GM21737 (cell line): ENCODE results near the gene GRIP1.

ENCODE experiments used
- ATAC-seq: cut with Tn5 transposase; IDR thresholded peaks from one replicate; pipeline ENCODE4 v1.9.1; 2021; ENCODE audit warnings: mild to moderate bottlenecking, moderate library complexity; ENCODE audit not compliant: unreplicated experiment

The GRIP1 gene

DNA sequence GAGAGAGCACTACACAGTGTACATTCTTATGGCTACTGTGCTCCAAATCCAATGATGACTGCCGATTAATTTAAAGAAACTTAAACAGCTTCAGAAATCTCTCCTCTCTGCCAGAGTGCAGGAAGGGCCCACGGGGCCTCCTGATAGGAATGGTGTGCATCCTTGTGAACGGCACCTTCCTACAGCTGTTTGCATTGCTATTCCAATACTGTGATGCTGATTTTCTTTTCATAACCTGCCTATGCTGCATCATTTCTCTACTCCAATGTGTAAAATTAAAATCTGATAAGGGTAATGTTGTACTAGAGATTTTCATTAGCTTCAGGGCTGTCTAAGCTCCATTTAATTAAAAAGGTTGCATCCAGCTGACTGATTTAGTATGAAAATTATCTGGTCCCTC, 217.5 kb downstream of the GRIP1 start:
- ATAC-seq = no peak

DNA sequence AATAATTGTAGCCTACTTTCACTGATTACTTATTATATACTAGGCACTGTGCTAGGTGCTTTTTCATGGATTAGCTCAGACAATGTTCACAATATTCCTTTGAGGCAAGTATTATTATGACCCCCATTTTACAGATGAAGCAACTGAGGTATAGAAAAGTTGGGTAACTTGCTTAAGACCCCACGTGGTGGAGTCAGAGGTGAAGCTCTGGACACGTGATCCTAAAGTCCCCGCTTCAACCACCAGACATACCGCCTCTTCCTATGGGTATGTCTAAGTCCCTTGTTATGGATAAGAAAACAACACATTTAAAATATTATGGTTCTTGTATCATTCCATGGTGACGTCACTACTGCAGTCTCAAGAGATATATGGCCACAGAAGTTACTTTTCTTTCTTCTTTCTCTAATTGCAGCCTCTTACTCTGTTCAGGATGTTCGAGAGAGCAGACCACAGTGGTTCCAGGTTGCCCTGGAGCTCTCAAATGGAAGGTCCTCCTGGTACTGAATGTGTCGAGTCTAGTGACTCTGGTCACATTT, 218.9 kb downstream of the GRIP1 start:
- no peak for ATAC-seq

DNA sequence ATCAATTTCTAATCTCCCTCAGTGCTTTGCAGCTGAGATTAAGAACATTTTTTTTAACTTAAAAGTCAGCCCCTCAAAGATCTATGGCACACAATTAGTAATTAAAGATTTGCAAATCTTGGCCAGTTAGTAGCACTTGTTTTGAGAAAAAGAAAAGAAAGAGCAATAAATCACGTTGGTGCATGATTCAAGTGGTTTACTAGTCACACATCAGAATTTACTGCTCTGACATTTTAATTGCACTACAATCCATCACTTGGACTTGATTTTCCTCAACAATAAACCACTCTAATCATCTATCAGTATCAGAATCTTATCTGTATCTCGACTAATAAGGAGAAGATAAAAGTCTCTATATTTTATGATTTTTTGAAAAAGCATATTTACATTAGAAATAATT, 222.3 kb downstream of the GRIP1 start:
- ATAC-seq = no peak

DNA sequence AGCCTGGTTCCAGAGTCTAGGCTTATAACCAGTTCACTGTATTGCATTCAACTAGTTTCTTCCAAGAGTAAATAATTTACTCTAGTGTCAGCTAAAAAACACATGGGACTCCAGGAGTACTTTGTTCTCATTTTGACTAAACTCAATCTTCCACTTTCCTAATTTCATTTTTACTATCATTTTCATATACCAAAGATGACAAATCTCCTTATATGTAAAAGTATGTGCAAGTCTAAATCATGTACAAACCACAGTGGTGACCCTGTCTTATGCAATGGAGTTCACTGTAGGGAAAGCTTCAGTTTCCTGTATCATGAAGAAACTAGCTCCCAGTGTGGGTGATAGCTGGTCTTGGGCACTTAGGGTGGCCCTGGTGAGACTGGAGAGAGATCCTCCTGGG, 225.0 kb downstream of the GRIP1 start:
- ATAC-seq = peak; percentile 94

DNA sequence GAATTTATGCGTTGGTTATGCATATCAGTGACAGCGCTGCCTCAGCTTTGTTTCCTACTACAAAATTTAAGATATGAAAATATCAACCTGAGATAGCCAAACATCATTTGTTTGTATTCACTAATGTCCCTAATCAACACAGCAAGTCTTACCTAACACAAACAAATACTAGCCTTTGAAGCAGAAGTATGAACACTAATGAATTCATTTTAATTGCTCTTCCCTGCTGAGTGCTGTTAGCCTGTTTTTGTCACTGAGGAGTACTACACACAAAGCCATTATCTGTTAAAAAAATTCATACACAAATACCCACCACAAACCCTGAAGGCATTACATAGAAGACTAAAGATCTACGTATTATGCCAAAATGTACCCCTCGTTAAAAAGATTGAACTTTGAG, 225.8 kb downstream of the GRIP1 start:
- no peak for ATAC-seq

DNA sequence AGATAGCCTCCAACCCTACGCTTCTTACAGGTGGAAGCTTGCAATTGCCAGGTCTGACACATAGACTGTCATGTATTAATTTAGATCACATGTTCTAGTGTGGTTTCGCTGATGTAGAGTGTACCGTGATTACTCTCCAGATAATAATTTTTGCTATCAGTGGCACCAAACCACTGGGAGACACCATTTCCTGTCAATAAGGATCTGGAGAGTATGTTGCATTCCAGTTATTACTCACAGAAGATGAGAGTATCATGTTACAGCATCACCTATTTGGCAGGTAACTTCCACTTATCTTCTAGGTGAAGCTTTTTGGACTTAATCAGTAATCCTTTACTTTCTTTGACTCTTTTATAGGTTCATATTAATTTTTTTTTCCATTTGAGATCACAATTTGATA, 229.3 kb downstream of the GRIP1 start:
- ATAC-seq = no peak

DNA sequence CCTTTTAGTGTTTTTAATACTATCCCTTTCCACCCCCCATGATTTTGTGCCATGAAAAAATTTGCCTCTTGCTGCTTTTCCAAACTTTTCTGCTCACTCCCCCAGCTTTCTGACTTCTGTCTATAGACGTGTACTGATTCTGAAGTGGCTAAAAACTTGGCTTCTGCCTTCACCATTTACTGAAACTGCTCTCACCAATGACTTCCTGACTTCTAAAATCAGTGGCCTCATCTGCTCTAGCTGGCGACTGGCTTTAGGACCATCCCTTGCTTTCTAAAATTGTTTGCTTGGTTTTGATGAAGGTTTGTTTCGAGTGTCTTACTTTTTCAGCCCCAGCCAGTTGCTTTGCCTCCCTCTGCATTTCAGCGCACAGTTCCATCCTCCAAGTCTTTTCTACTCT, 231.2 kb downstream of the GRIP1 start:
- ATAC-seq = no peak

DNA sequence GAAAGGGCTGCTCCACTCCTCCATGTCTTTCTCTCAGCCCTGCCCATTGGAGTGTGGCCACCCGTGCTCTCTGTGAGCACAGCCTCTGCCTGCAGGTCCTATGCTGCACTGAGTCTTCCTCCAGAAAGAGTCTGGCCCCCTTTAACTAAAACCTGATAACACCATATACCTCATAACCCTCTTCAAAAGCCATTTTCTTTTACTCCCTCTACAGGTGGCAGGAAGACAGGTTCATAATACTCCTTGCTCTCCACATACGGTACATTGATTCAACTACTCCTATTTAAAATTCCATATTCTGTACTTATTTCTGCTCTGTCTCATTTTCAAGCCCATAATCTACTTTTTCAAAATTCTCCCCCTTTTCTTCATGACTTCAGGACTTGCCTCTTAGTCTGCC, 232.6 kb downstream of the GRIP1 start:
- ATAC-seq = no peak

DNA sequence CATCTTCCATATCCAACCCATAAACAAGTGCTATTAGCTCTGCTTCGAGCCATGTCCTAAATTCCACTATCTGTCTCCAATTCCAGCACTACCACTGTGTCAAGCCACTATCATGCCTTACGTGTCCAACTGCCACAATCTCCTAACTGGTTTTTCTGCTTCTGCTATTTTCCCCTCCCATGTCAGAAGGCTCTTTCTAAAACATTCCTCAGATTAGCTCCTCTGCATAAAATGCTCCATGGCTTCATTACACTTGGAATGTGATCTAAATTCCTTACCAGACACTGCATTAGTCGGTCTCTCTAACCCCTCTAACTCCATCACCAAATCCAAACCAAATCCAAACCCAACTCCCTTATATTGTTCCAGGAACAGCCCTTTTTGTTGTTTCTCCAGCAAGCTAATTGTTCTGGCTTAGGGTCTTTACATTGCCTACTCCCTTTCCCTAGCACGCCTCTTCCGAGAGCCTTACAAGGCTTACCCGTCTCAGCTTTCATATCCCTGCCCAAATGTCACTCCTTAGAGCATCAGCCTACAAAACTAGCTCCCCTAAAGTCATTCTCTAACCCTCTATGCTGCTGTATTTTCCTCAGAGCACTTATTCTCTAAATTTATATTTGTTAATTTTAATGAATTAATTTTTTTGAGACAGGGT, 236.8 kb downstream of the GRIP1 start:
- ATAC-seq = no peak

DNA sequence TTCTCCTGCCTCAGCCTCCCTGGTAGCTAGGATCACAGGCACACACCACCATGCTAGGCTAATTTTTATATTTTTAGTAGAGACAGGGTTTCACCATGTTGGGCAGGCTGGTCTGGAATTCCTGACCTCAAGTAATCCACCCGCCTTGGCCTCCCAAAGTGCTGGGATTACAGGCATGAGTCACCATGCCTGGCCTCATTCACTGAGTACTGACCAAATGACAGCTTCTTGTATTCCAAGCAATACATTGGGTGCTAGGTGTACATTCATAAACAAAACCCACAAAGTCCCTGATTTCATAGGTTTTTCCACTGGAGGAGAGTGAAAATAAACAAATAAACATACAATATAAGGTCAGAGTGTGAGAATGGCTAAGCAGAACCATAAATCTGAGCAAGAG, 240.3 kb downstream of the GRIP1 start:
- no peak for ATAC-seq

DNA sequence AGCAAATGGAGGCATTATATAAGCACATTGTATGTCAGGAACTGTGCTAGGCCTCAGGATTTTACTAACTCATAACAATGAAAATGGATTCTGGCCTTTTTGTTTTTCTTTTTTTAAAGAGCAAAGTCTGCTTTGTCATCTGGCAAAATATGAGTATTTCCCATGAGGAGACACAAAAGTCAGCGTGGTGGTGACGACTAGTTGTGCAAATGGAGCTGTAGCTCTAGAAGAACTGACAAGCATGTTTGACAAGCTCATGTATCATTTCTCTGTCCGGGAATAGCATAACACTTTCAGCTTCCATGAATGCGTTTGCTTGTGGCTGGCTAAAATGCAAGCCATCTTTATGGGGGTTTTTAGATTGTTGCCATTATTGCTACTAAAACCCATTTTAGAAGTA, 248.8 kb downstream of the GRIP1 start:
- ATAC-seq = no peak

DNA sequence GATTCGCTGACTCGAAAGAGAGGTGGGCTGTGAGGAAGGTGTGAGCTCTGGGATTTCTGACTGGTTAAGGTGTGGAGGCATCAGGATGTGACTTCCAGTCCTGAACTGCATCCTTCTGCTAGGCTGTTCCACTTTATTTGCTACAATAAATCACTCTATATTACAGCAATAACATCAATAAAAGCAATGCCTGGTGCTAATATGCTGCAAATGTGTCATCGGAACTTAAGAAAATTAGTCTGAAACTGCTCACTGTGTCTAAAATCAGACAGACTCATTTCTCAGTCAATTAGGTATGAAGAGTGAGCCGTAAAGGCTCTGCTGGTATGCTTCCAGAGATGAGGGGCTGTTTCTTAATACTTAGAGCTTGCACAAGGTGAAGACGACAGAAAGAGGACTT, 250.0 kb downstream of the GRIP1 start:
- no peak for ATAC-seq

DNA sequence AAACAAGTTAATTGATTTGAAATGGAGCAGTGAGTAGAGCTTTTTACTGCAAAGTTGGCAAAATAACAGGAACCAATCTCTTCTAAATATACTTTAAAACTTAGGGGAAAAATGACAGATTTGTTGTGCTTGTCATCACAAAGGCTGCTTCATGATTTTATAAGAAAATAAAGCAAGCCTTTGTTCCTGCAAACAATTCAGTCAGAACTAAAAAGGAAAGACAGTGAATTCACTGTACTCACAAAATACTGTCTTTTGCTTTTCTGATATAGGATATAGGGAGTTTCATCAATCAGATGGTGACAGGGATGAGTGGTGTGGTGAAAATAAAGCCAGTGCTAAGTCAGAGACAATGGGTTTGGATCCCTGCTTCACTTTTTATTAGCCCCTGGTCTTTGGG, 250.6 kb downstream of the GRIP1 start:
- no peak for ATAC-seq

DNA sequence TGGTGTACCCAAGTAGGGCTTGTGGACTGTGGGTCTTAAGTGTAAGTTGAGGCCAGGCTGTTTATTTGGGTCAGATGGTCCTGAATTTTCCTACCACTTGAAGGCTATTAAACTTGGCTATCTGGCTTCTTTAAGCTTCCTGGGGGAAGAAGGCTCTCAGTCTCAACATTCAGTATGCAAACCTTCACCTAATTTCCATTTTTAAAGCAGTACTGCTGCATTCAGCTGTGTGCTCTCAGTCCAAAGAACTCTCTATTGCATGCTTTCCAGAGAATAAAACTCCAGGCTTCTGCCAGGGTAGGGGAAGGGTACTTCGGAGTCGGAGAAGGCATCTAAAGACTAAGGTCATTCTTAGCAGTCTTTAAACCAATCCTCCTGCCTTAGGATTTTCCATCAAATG, 252.2 kb downstream of the GRIP1 start:
- ATAC-seq = no peak

DNA sequence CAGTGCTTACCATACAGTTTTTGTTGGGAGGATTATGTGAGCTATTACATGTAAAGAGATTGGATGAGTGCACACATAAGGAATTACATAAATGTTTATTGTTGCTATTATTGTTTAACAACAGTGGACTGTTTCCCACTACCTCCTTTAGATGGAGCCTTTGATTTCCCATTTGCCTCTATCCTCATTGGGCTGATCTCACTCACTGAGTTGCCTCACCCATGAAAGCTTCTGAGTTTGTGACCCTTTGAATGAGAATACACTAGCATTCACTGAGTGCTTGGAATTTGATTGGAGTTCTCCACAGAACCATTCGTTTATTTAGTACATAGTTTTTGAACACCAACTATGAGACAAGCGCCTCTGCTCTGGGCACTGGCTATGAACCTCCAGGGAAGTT, 255.6 kb downstream of the GRIP1 start:
- no peak for ATAC-seq

DNA sequence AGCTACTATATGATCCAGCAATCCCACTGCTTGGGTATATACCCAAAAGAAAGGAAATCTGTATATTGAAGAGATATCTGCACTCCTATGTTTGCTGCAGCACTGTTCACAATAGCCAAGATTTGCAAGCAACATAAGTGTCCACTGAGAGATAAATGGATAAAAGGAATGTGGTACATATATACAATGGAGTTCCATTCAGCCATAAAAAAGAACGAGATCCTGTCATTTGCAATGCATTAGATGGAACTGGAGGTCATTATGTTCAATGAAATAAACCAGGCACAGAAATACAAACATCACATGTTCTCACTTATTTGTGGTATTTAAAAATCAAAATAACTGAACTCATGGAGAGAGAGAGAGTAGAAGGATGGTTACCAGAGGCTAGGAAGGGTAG, 260.0 kb downstream of the GRIP1 start:
- ATAC-seq = no peak

DNA sequence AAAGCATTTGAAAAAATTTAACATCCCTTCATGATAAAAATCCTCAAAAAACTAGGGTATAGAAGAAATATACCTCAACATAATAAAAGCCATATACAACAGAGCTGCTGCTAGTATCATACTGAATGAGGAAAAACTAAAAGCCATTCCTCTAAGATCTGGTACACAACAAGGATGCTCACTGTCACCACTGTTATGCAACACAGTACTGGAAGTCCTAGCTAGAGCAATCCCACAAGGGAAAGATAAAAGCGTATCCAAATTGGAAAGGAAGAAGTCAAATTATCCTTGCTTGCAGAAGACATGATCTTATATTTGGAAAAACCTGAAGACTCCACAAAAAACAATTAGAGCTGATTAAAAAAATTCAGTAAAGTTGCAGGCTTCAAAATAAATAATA, 261.7 kb downstream of the GRIP1 start:
- ATAC-seq = no peak

DNA sequence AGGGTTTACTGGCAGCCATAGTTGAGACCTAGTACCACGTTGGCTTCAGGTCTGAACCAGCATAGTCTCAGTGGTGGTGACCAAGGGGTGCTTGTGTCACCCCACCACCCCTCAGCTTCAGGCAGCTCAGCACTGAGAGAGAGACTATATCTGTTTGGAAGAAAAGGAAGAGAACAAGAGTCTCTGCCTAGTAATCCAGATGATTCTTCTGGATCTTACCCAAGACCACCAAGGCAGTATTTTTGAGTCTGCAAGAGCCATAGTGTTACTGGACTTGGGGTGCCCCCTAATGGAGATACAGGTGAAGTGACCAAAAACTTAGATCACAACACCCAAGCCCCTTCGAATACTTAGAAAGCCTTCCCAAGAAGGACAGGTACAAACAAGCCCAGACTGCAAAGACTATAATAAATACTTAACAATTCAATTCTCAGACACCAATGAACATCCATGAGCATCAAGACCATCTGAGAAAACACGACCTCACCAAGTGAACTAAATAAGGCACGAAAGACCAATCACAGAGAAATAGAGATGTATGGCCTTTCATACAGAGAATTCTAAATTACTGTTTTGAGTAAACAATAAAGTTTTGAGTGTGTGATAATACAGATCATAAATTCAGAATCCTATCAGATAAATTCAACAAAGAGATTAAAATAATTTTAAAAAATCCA, 269.5 kb downstream of the GRIP1 start:
- no peak for ATAC-seq

DNA sequence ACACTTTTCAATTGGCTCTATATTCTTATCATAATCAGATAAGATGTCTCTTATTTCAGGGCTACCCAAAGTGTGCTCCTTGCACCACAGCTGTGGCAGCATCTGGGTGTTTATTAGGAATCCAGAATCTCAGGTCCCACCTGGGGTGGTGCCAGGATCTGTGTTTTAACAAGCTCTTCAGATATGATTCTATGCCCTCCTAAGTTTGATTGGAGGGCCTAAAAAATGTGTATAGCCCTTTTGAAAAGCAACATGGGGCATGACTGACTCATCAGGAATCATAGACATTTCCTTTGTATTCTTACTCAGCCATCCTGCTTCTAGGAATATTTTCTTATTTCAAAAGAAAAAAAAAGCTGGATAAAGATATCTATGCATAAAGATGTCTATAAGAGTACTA, 273.5 kb downstream of the GRIP1 start:
- no peak for ATAC-seq

DNA sequence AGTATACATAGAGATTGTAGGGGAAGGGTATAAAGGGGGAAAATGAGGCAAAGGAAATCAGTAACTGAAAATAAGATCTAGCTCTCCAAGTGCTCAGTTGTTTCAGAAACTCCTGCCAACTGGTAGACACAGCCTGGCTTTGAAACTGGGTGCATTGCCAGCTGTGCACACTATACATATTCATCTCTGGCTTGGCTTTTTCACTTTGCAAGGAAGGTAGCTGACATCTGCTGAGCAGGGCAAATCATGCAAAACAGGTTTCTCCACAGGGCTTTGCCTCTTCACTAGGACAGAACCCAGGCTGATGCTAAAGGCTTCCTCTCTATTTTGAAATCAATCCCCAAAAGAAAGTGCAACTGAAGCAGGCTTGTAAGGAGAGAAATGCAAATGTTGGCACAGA, 275.1 kb downstream of the GRIP1 start:
- ATAC-seq = no peak

DNA sequence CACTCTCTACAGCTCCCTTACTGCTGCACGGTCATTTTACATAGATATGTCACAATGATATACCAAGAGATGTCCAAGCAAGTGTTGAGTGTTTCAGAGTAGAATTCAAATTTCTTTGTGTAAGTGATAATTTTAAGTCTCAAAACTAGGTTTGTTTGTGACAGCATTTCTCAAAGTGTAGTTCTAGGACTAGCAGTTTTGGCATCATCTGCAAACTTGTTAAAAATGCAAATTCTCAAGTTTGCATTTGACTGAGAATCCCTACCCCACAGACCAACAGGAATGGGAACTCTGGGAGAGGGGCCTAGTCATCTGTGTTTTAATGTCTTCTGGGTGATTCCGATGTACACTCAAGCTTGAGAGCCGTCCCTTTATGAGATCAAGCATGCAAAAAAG, 279.0 kb downstream of the GRIP1 start:
- ATAC-seq = no peak

DNA sequence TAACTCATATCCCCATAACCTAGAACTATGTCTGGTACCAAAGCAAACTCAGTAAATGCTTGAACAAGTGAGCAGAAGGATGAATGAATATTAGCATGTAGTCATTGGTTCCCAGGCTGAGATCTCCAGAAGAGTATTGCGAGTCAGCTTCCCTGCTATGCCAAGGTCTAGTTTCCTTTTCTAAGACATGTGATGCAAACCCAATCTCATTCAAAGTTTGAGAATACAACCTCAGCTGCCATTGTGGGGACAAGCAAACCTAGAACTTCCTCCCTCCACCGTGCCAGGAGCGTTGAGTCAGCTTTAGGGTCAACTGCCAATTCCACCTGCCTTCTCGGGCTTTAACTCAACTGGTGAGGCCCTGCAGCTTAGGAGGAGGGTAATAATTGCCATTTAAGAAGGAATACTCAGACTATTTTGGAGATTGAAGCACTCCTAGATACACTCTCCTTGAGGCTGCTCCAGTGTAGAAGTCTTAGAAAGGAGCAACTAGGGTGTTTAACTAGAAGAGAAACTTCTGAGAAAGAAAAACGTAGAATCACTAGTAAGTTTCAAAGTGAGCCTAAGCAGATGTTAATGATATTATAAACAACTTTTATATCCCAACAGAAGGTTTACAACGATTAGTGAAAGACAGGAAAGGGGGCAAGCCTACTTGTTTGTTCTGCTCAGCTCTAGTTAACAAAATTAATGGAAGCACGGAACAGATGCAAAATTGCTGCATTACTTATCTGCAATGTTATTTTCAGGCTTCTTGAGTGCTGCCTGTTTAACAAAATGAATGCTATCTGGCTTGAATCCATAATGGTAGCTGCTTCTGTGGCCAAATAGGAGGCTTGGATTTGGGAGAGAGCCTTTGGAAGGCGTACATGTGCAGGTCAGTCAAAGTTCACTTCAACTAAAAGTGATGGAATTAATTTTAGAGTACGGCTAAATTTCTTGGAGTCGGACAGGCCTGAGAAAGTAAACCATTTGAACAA, 279.7 kb downstream of the GRIP1 start:
- no peak for ATAC-seq
